Measurements from ENCODE around the gene GSTA2. TPM values are rescaled to one million over a fixed set of nuclear protein-coding genes. Genes with fewer than 3 reads are reported as not detected.
"Not testable (repeated sequence)": the region's sequence is repeated elsewhere in the genome, so short reads cannot be mapped to it uniquely, and the experiment has no call there.

Gene GSTA2
- total RNA-seq, 1 donor from 2014 or later: not detected

DNA sequence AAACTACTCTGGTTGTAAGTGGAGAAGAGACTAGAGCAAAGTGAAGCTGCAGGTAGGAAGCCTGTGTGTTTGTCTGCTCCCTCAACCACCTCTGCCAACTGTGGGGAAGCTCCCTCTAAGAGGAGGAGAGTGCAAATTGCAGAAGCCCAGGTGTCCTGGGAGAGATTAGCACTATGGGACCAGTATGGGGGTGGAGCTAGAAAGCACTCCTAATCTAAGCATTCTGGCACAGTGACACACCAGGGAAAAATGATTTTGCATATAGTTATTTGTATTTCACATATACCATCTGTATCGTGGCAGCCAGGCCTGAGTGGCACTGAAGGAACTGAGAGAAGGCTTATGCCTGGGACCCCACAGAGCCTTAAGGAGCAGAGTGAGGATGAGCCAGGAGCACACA, 27.6 kb upstream of the GSTA2 start:
- Mint-ChIP-seq H3K9me3 (ENCODE audit: unreplicated experiment) (peaks cover 7% of the 10 kb centered on the region), H3K27me3 (ENCODE audit: unreplicated experiment) (peaks cover 3% of the 10 kb centered on the region), H3K36me3 (ENCODE audit: unreplicated experiment) (no peaks in the 10 kb centered on the region), H3K4me3 (ENCODE audit: unreplicated experiment) (no peak overlapping the region), H3K27ac (ENCODE audit: unreplicated experiment) (no peak overlapping the region), H3K4me1 (ENCODE audit: unreplicated experiment) (no peaks in the 10 kb centered on the region)
- no peak for DNase-seq (ENCODE audit: extremely low spot score, unreplicated experiment)
- TF ChIP-seq, protein P1, sequence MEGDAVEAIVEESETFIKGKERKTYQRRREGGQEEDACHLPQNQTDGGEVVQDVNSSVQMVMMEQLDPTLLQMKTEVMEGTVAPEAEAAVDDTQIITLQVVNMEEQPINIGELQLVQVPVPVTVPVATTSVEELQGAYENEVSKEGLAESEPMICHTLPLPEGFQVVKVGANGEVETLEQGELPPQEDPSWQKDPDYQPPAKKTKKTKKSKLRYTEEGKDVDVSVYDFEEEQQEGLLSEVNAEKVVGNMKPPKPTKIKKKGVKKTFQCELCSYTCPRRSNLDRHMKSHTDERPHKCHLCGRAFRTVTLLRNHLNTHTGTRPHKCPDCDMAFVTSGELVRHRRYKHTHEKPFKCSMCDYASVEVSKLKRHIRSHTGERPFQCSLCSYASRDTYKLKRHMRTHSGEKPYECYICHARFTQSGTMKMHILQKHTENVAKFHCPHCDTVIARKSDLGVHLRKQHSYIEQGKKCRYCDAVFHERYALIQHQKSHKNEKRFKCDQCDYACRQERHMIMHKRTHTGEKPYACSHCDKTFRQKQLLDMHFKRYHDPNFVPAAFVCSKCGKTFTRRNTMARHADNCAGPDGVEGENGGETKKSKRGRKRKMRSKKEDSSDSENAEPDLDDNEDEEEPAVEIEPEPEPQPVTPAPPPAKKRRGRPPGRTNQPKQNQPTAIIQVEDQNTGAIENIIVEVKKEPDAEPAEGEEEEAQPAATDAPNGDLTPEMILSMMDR (IDR thresholded peaks at IDR 0.05): no peak

DNA sequence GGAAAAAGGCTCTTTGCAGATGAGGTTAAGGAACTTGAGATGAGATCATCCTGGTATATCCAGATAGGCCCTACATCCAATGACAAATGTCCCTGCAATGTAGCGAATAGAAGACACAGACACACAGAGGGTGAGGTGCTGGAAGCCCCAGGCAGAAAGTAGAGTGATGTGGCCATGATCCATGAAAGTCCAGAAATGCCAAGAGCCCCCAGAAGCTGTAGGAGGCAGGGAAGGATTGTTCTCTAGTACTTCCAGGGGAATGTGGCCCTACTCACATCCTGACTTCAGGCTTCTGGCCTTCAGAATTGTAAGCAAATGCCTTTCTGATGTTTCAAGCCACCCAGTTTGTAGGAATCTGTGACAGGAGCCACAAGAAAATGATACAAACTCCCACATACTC, 26.4 kb upstream of the GSTA2 start:
- not testable (repeated sequence) for H3K27me3 Mint-ChIP-seq (ENCODE audit: unreplicated experiment); H3K4me3 Mint-ChIP-seq (ENCODE audit: unreplicated experiment); DNase-seq (ENCODE audit: extremely low spot score, unreplicated experiment); H3K36me3 Mint-ChIP-seq (ENCODE audit: unreplicated experiment); H3K4me1 Mint-ChIP-seq (ENCODE audit: unreplicated experiment); H3K27ac Mint-ChIP-seq (ENCODE audit: unreplicated experiment); H3K9me3 Mint-ChIP-seq (ENCODE audit: unreplicated experiment)

DNA sequence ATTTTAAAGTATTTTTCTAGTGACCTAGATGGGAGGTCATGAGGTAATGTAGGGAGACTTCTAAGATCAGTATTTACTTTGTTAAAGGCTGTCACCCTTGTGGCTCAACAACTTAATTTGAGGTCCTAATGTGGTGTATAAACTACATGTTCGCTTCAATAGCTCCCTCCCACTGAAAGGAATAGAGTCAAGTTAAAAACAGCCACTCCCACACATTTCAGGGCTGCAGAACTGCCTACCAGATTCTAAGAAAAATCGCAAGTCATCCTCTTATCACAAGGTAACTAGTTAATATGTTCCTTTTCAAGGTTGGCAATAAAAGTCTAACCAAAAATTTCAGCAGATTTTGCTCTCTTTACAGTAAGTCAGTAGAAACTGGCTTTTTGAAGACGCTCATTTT, 25.2 kb upstream of the GSTA2 start:
- DNase-seq (ENCODE audit: extremely low spot score, unreplicated experiment): no peak
- no peaks in the 10 kb centered on the region for H3K27me3 Mint-ChIP-seq (ENCODE audit: unreplicated experiment)
- H3K27ac Mint-ChIP-seq (ENCODE audit: unreplicated experiment): no peak overlapping the region
- no peaks in the 10 kb centered on the region for H3K4me1 Mint-ChIP-seq (ENCODE audit: unreplicated experiment)
- TF ChIP-seq, protein P1 (IDR thresholded peaks at IDR 0.05): no peak
- H3K4me3 Mint-ChIP-seq (ENCODE audit: unreplicated experiment): no peak overlapping the region
- peaks cover 7% of the 10 kb centered on the region for H3K9me3 Mint-ChIP-seq (ENCODE audit: unreplicated experiment)
- no peaks in the 10 kb centered on the region for H3K36me3 Mint-ChIP-seq (ENCODE audit: unreplicated experiment)

- H3K4me1 Mint-ChIP-seq (ENCODE audit: unreplicated experiment): no peaks in the 10 kb centered on the region
- no peak overlapping the region for H3K4me3 Mint-ChIP-seq (ENCODE audit: unreplicated experiment)
- H3K27me3 Mint-ChIP-seq (ENCODE audit: unreplicated experiment): no peaks in the 10 kb centered on the region
- DNase-seq (ENCODE audit: extremely low spot score, unreplicated experiment): no peak
- no peaks in the 10 kb centered on the region for H3K36me3 Mint-ChIP-seq (ENCODE audit: unreplicated experiment)
- peaks cover 7% of the 10 kb centered on the region for H3K9me3 Mint-ChIP-seq (ENCODE audit: unreplicated experiment)
- TF ChIP-seq, protein P1 (IDR thresholded peaks at IDR 0.05): no peak
- H3K27ac Mint-ChIP-seq (ENCODE audit: unreplicated experiment): no peak overlapping the region
Measured at GRCh38 chr6:52787917-52788316, 24.6 kb upstream of the GSTA2 start.

DNA sequence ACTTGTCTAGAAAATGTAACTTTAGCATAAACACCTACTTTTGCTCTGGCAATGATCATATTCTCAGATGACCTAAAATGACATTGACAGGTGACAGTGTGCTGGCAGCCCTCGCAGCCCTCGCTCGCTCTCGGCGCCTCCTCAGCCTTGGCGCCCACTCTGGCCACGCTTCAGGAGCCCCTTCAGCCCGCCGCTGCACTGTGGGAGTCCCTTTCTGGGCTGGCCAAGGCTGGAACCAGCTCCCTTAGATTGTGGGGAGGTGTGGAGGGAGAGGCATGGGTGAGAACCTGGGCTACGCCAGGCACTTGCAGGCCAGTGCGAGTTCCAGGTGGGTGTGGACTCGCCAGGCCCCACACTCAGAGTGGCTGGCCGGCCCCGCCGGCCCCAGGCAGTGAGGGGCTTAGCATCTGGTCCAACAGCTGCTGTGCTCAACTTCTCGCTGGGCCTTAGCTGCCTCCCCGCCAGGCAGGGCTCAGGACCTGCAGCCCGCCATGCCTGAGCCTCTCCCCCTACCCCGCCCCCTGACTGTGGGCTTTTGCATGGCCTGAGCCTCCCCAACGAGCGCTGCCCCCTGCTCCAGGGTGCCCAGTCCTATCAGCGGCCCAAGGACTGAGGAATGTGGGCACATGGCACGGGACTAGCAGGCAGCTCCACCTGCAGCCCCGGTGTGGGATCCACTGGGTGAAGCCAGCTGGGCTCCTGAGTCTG, 23.1 kb upstream of the GSTA2 start:
- no peaks in the 10 kb centered on the region for H3K4me1 Mint-ChIP-seq (ENCODE audit: unreplicated experiment)
- H3K36me3 Mint-ChIP-seq (ENCODE audit: unreplicated experiment): no peaks in the 10 kb centered on the region
- no peak overlapping the region for H3K4me3 Mint-ChIP-seq (ENCODE audit: unreplicated experiment)
- TF ChIP-seq, protein P1 (IDR thresholded peaks at IDR 0.05): no peak
- H3K9me3 Mint-ChIP-seq (ENCODE audit: unreplicated experiment): no peaks in the 10 kb centered on the region
- H3K27ac Mint-ChIP-seq (ENCODE audit: unreplicated experiment): no peak overlapping the region
- DNase-seq (ENCODE audit: extremely low spot score, unreplicated experiment): no peak
- no peaks in the 10 kb centered on the region for H3K27me3 Mint-ChIP-seq (ENCODE audit: unreplicated experiment)

GRCh38 chr6:52782696-52783274, 19.5 kb upstream of the GSTA2 start:
- not testable (repeated sequence) for H3K9me3 Mint-ChIP-seq (ENCODE audit: unreplicated experiment); H3K27ac Mint-ChIP-seq (ENCODE audit: unreplicated experiment); H3K27me3 Mint-ChIP-seq (ENCODE audit: unreplicated experiment); H3K36me3 Mint-ChIP-seq (ENCODE audit: unreplicated experiment); DNase-seq (ENCODE audit: extremely low spot score, unreplicated experiment); H3K4me3 Mint-ChIP-seq (ENCODE audit: unreplicated experiment); H3K4me1 Mint-ChIP-seq (ENCODE audit: unreplicated experiment)

DNA sequence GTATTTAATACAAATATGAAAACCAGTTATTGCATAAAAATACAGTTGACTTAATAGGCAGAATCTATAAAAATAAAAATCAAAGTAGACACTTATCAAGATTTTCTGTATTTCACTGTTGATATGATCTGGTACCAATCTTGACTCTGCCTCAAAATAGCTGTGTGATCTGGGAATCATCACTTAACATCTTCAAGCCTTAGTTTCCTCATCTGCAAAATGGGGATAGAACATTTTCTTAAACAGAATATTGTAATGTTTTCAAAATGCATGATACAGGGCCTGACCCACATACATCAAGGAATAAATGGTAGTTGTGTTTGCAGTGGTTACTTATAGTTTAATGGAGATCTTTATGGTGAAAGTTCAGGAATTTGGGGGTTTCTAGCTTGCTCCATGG, 18.9 kb upstream of the GSTA2 start:
- not testable (repeated sequence) for H3K36me3 Mint-ChIP-seq (ENCODE audit: unreplicated experiment); DNase-seq (ENCODE audit: extremely low spot score, unreplicated experiment); H3K4me3 Mint-ChIP-seq (ENCODE audit: unreplicated experiment); H3K27ac Mint-ChIP-seq (ENCODE audit: unreplicated experiment); H3K9me3 Mint-ChIP-seq (ENCODE audit: unreplicated experiment); H3K27me3 Mint-ChIP-seq (ENCODE audit: unreplicated experiment); H3K4me1 Mint-ChIP-seq (ENCODE audit: unreplicated experiment)

Data from osteocyte (in vitro differentiated cells).